ENCODE results near the gene SLC7A6.
A peak's percentile ranks its signal among the peaks of the same experiment; 100 is the strongest.

Gene SLC7A6

DNA sequence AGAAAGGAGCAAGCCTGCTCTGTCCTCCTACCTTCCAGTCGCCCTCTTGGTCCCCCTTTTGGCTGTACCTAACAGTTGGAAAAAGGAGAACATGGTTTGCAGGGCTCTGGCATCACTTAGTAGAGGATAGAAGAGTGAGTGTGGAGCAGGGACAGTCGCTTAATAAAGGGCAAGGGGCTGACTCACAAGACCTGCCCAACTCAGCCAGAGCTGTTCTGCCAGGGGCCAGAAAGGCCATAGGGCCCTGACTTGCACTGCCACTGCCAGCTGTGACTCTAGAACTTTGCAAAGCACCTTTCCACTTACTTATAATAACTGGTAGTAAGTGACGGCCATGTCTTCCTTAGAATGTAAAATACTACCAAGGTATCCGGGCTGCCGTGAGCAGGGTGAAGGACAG, 60.0 kb downstream of the SLC7A6 start:
- H3K36me3 Mint-ChIP-seq = peaks cover 89% of the 10 kb centered on the region

DNA sequence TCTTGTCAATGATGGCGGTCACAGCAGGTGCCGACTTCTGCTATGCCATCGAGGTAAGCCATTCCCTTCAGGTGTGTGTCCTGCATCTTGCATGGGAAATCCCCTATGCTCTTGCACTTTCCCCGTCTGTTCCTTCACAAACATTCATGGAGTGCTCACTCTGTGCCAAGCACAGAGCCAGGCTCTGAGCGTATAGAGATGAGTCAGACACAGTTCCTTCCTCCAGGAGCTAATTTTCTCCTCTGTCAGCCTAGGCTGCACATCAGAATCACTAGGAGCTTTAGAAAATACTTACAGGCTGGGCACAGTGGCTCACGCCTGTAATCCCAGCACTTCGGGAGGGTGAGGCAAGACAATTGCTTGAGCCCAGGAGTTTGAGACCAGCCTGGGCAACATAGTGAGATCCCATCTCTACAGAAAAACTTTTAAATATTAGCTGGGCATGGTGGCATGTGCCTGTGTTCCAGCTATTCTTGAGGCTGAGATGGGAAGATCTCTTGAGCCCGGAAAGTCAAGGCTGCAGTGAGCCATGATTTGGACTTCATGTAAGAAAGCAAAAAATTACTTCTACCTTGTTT, 60.5 kb downstream of the SLC7A6 start:
- peaks cover 15% of the 10 kb centered on the region for H3K4me1 Mint-ChIP-seq
- no peak overlapping the region for H3K4me3 Mint-ChIP-seq
- H3K36me3 Mint-ChIP-seq = peaks cover 89% of the 10 kb centered on the region
- no peak for ATAC-seq
- H3K27ac Mint-ChIP-seq = no peak overlapping the region
- no peaks in the 10 kb centered on the region for H3K9me3 Mint-ChIP-seq
- no peak for DNase-seq (ENCODE audit: low spot score in 2 of 2)

More for the DNA sequence above, 60.0 kb downstream of the SLC7A6 start:
- no peaks in the 10 kb centered on the region for H3K9me3 Mint-ChIP-seq
- H3K4me3 Mint-ChIP-seq = no peak overlapping the region
- DNase-seq (ENCODE audit: low spot score in 2 of 2) (no peak), ATAC-seq (no peak)
- no peak overlapping the region for H3K27ac Mint-ChIP-seq
- H3K4me1 Mint-ChIP-seq = peaks cover 20% of the 10 kb centered on the region

DNA sequence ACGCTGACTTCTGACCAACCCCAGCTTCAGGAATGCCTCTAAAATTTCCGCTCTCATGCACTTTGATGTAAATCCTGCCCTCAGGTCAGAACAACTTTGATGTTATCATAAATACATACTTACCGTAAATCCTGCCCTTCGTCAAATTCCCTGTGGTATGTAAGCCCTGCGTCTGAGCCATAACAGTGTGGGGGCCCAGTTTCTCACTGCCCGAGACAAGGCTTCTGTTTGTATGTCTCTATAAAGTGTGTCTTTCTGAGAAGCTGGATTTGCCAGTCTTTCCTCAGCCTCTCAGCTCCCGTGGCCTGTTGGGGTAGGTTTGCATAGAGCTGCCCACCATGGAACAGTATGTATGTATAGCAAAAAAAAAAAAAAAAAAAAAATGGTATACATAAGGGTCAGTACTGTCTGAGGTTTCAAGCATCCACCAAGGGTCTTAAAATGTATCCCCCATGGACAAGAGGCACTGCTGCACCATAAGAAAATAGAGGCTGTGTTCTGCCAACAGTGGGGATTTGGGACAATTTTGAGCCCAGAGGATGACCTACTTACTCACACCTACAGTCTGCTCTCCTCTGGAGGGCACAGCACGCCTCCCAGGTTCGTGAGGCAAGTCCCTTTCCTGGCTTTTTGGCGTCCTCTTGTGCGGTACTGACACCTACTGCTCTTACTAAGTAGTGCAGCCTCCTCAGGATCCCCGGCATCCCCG, 64.0 kb downstream of the SLC7A6 start:
- no peak overlapping the region for H3K4me3 Mint-ChIP-seq
- peak overlapping the region; percentile 40 for H3K27ac Mint-ChIP-seq
- H3K4me1 Mint-ChIP-seq = peaks cover 21% of the 10 kb centered on the region
- no peaks in the 10 kb centered on the region for H3K9me3 Mint-ChIP-seq
- H3K36me3 Mint-ChIP-seq = peaks cover 91% of the 10 kb centered on the region
- DNase-seq (ENCODE audit: low spot score in 2 of 2) = peak; percentile 67 to 89
- ATAC-seq = peak; percentile 98

DNA sequence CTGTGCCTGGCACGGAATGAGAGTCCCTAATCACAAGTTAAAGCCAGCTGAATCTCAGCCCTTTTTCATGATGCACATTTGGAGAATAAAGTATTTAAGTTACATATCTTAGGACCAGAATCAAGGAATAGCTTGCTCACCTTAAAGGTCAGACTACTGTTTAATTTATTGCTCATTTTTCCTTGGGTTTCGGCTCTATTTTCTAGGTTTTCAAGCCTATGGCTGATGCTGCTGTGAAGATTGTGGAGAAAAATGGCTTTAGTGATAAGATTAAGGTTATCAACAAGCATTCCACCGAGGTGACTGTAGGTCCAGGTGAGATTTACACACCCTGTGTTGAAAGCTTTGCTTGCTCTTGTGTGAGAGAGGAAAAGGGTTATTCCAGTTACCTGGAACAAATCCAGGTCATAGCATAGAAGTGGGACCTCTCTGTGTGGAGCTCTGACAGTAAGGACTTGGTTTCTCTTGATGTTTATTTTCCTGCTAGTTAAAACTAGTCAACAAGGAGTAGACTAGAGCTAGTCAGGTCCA, 64.6 kb downstream of the SLC7A6 start:
- peaks cover 91% of the 10 kb centered on the region for H3K36me3 Mint-ChIP-seq
- peaks cover 21% of the 10 kb centered on the region for H3K4me1 Mint-ChIP-seq
- DNase-seq (ENCODE audit: low spot score in 2 of 2) (no peak), ATAC-seq (no peak)
- peak overlapping the region; percentile 40 for H3K27ac Mint-ChIP-seq
- H3K9me3 Mint-ChIP-seq = no peaks in the 10 kb centered on the region
- H3K4me3 Mint-ChIP-seq = no peak overlapping the region

DNA sequence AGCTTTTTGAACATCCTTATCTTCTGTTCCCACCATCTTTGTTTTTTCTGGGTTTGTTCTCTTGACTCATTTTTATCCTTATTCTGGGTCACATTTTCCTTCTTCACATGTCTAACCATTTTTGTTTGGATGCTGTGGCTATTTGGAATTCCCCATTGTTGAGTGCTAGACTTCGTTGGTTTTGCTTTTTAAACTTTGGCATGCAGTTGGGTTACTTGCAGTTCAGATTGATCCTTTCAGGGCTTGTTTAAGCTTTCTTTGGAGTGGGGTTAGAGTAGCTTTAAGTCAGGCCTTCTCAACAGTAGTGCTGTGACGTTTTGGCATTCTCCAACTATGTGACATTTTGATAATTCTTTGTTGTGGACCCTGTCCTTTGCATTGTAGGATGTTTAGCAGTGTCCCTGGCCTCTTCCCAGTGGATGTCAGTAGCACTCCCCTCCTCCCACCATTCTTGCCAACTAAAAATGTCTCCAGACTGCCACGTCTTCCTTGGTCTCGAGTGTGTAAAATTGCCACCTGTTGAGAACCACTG, 67.6 kb downstream of the SLC7A6 start:
- no peak for DNase-seq (ENCODE audit: low spot score in 2 of 2)
- Mint-ChIP-seq H3K9me3 (no peaks in the 10 kb centered on the region), H3K36me3 (peaks cover 93% of the 10 kb centered on the region), H3K27ac (peak overlapping the region; percentile 15), H3K4me1 (peaks cover 21% of the 10 kb centered on the region), H3K4me3 (no peak overlapping the region)
- ATAC-seq = no peak

DNA sequence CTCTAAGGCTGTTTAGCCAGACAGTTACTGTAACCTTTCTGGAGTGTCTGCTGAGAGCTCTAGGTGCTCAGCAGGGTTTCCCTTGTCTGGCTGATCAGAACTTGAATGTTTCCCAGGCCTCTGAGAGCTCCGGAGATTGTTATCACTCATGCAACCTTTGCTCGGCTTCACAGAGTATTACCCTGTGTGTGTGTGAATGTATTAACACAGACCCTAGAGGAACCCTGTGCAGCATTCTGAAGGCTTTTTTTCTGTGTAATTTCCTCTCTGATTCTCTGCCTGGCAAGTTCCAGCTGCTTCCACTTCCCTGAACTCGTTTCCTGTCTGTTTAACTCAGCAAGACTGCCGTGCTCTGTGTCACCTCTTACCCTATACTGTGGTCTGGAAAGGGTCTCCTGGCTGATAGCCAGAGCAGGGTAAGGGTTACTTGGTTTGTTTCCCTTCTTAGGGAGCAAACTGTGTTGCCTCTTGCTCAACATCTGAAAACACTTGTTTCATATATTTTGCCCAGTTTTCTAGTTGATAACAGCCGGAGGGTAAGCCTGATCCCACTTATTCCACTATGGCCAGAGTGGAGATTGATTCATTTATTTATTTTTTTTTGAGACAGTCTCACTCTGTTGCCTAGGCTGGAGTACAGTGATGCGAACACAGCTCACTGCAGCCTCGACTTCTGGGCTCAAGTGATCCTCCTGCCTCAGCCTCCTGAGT, 68.2 kb downstream of the SLC7A6 start:
- Mint-ChIP-seq H3K4me3 (no peak overlapping the region), H3K9me3 (no peaks in the 10 kb centered on the region), H3K4me1 (peaks cover 22% of the 10 kb centered on the region), H3K27ac (peak overlapping the region; percentile 15), H3K36me3 (peaks cover 93% of the 10 kb centered on the region)
- DNase-seq (ENCODE audit: low spot score in 2 of 2) (no peak), ATAC-seq (no peak)

DNA sequence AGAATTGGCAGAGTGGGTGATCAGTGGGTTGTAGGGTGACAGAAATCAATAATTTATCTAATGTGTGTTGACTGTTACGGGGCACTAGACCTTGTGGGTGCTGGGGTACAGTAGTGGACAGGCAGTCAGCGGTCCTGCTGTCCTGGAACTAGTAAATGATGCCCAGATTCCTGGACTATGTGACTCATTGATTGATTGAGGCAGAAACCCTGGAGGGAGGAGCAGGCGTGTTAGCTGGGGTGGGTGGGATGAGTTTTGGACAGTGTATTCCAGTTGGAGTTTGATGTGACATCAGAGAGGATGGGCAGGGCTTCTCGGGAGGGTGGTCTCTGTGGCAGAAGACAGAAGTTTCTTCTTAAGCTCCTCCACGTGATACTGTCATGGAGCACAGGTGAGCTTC, 70.8 kb downstream of the SLC7A6 start:
- no peak overlapping the region for H3K4me3 Mint-ChIP-seq
- peak overlapping the region; percentile 39 for H3K27ac Mint-ChIP-seq
- ATAC-seq (no peak), DNase-seq (ENCODE audit: low spot score in 2 of 2) (no peak)
- H3K4me1 Mint-ChIP-seq = peaks cover 19% of the 10 kb centered on the region
- no peaks in the 10 kb centered on the region for H3K9me3 Mint-ChIP-seq
- H3K36me3 Mint-ChIP-seq = peaks cover 88% of the 10 kb centered on the region

DNA sequence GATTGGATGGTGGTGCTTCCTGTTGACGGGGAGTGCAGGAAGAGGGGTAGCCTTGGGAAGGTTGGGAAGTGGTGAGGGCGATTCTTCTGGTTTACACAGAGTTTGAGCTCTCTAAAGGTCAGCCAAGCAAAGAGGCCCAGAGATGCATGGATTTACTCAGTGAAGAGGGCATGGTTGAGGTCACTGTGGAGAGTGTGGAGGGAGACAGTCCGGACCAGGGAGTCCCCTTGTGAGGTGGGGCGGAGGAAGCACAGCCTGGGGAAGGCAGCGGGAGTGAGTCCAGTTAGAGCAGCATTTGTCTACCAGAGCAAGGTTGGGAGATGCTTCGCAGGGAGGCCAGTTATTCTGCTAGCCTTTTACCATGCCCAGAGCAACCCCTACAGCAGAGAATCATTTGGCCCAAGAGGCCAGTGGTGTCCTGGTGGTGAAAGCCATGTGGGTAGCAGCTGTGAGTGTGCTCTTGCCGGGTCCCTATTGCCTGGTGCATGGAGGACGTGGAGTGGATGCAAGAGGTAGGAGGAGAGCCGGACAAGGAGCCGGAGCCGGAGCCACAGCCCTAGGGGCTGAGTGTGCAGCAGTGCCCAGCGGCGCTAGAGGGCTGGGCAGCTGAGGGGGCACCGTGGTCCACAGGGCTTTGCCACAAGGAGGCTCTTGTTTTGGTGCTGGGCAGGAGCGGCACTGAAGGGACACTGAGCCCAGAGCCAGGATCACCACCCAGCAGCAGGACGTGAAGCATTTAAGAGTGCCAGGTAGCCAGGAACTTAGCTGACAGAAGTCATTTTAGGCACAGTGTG, 74.2 kb downstream of the SLC7A6 start:
- DNase-seq (ENCODE audit: low spot score in 2 of 2) = no peak
- no peak for ATAC-seq
- peak overlapping the region; percentile 58 for H3K27ac Mint-ChIP-seq
- no peak overlapping the region for H3K4me3 Mint-ChIP-seq
- H3K9me3 Mint-ChIP-seq = no peaks in the 10 kb centered on the region
- peaks cover 91% of the 10 kb centered on the region for H3K36me3 Mint-ChIP-seq
- H3K4me1 Mint-ChIP-seq = peaks cover 9% of the 10 kb centered on the region

DNA sequence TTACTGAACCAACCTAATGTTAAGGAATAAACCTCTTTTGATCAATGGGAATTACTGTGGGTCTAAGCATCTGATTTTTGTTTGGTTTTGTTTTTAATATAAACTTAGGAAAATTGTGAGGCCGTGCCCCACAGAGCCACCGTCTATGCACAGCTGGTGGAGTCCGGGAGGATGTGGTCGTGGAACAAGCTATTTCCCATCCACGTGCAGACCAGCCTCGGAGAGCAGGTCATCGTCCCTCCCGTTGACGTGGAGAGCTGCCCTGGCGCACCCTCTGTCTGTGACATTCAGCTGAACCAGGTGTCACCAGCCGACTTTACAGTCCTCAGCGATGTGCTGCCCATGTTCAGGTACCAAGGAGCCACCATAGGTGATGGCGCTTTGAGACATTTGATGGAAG, 74.9 kb downstream of the SLC7A6 start:
- H3K36me3 Mint-ChIP-seq = peaks cover 89% of the 10 kb centered on the region
- ATAC-seq (no peak), DNase-seq (ENCODE audit: low spot score in 2 of 2) (no peak)
- peaks cover 9% of the 10 kb centered on the region for H3K4me1 Mint-ChIP-seq
- no peak overlapping the region for H3K4me3 Mint-ChIP-seq
- peak overlapping the region; percentile 68 for H3K27ac Mint-ChIP-seq
- no peaks in the 10 kb centered on the region for H3K9me3 Mint-ChIP-seq

DNA sequence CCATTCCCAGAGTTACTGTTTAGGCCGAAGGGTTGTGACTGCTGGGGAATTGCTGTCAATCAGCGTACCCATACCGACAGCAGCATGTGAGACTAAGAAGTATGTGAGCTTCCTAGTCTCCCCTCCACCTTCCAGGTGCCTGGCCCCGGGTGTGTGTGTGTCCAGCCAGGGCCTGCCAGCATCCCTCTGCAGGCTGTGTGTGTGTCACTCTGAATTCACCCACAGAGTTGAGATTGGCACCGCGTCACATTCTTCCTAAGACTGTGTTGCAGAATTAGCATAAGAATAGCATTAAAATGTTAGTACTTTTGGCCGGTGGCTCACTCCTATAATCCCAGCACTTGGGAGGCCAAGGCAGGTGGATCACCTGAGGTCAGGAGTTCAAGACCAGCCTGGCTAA, 78.3 kb downstream of the SLC7A6 start:
- Mint-ChIP-seq H3K4me1 (peaks cover 26% of the 10 kb centered on the region), H3K27ac (no peak overlapping the region), H3K36me3 (peaks cover 89% of the 10 kb centered on the region), H3K4me3 (no peak overlapping the region), H3K9me3 (no peaks in the 10 kb centered on the region)
- DNase-seq (ENCODE audit: low spot score in 2 of 2) (no peak), ATAC-seq (no peak)

DNA sequence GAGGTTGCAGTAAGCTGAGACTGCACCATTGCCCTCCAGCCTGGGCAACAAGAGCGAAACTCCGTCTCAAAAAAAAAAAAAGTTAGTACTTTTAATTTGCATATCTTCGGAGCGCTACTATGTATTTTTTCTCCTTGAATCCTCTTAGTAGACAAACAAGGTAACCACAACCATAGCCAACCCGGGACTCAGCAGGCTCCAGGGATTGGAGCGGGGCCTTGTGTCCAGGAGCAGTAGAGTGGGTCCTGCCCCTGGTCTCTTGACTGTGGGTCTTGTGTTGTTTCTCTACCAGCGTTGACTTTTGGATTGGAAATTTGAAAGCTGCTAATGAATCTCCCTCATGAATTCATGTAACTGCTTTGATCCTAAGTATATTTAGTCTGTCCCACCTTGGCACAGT, 78.8 kb downstream of the SLC7A6 start:
- ATAC-seq = no peak
- Mint-ChIP-seq H3K36me3 (peaks cover 92% of the 10 kb centered on the region), H3K4me1 (peaks cover 21% of the 10 kb centered on the region), H3K9me3 (no peaks in the 10 kb centered on the region), H3K27ac (peak overlapping the region; percentile 26), H3K4me3 (no peak overlapping the region)
- no peak for DNase-seq (ENCODE audit: low spot score in 2 of 2)

DNA sequence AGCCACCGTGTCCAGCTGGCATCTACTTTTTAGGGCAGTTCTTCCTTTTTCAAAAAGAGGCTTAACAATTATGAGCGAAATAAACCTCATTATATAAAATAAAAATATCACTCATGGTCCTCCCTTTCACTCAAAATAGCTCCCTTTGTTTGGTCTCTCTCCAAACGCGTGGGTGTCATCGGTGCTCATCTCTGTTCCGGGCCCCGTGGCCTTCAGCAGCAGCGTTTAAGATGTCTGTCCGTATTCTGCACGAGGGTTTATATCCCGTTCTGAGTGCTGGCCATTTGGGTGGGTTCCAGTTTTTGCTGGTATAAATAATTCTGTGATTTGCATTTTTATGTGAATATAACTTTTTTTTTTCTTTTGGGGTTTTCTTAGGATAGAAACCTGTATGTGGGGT, 79.9 kb downstream of the SLC7A6 start:
- Mint-ChIP-seq H3K4me3 (no peak overlapping the region), H3K4me1 (peaks cover 23% of the 10 kb centered on the region), H3K27ac (no peak overlapping the region), H3K36me3 (peaks cover 98% of the 10 kb centered on the region), H3K9me3 (no peaks in the 10 kb centered on the region)
- DNase-seq (ENCODE audit: low spot score in 2 of 2) (no peak), ATAC-seq (no peak)

DNA sequence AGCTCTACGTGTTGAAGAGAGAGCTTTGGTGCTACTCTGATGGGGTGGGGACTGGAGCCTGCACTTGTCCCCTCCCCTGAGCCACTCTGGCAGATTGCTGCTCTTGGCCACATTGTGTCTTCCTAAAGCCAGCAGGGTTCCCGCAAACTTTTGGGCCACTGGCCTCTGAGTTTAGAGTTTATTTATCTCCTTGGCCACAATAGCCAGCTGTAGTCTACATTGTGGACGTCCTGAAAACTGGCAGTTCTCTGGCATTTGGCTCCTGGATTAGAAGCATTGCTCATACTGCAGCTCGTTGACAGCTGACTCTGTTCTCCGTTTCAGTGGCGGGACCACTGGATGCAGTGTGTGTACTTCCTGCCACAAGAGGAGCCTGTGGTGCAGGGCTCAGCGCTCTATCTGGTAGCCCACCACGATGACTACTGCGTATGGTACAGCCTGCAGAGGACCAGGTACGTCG, 81.1 kb downstream of the SLC7A6 start:
- Mint-ChIP-seq H3K4me3 (no peak overlapping the region), H3K27ac (no peak overlapping the region), H3K36me3 (peaks cover 98% of the 10 kb centered on the region), H3K4me1 (peaks cover 26% of the 10 kb centered on the region), H3K9me3 (no peaks in the 10 kb centered on the region)
- ATAC-seq = peak; percentile 87
- DNase-seq (ENCODE audit: low spot score in 2 of 2) = no peak

DNA sequence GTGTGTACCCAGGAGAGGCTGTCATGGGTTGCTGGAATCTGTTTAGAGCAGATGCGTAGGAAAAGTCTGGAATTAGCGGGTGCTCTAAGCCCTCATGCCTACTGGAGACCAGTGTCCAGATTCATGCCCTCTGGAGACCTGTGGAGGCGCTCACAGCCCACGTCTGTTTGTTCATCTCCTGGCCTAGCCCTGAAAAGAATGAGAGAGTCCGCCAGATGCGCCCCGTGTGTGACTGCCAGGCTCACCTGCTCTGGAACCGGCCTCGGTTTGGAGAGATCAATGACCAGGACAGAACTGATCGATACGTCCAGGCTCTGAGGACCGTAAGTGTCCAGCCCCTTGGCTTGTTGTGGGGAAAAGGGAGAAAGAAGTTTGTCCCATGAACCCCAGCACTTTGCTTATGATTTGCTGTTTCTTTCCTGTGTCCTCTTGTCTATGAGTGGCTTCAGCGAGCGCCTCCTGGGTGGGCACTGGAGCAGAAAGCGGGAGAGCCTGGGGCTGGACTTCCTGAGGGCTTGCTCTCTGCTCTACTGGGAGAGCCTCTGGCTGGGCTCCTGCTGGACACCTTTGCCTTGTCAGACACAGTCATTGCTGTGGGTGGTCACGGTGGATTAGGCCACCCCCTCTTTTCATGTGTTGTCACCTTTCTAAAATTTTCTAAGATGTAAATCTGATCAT, 81.8 kb downstream of the SLC7A6 start:
- ATAC-seq (no peak), DNase-seq (ENCODE audit: low spot score in 2 of 2) (no peak)
- Mint-ChIP-seq H3K36me3 (peaks cover 96% of the 10 kb centered on the region), H3K27ac (peak overlapping the region; percentile 54), H3K4me1 (peaks cover 26% of the 10 kb centered on the region), H3K4me3 (no peak overlapping the region), H3K9me3 (no peaks in the 10 kb centered on the region)

Measured in stimulated activated effector memory CD8-positive, alpha-beta T cell treated with anti-CD3 and anti-CD28 coated beads, Interleukin-12 subunit alpha, Interleukin-12 subunit beta, amount 100 ng/mL, for 72 hours (primary cell).